GM12892 (cell line): ENCODE data around the gene TMEM259.

Source experiments
- DNase-seq: peaks from one replicate; pipeline ENCODE4 v3.0.0; 2011; ENCODE audit not compliant: insufficient read length
- FAIRE-seq: peaks from 2 replicates; lab custom pipeline; 2011; peaks lifted over from hg19 to GRCh38; lab: Jason Lieb, UNC
- POLR2A ChIP-seq: IDR thresholded peaks from 2 replicates; pipeline ENCODE4 v1.6.1; 2011; ENCODE audit warnings: low read depth, low read length, control low read depth
- POLR2AphosphoS5 ChIP-seq: IDR thresholded peaks from 2 replicates; pipeline ENCODE4 v1.6.1; 2011; ENCODE audit warnings: low read depth, low read length, control low read depth
- TAF1 ChIP-seq: IDR thresholded peaks from 2 replicates; pipeline ENCODE4 v1.6.1; 2011; ENCODE audit warnings: low read depth, mild to moderate bottlenecking, control low read depth, low read length, borderline replicate concordance

Gene TMEM259

GRCh38 chr19:1042689-1043511 lies 22.0 kb upstream of the TMEM259 start:
- TF ChIP-seq TAF1 (no peak), POLR2AphosphoS5 (no peak), POLR2A (no peak)
- FAIRE-seq = no peak
- no peak for DNase-seq

GRCh38 chr19:1041835-1042685 lies 21.1 kb upstream of the TMEM259 start:
- FAIRE-seq (no peak), DNase-seq (no peak)
- TF ChIP-seq TAF1 = no peak

GRCh38 chr19:1041272-1041834 lies 20.4 kb upstream of the TMEM259 start:
- FAIRE-seq (no peak), DNase-seq (no peak)
- TF ChIP-seq TAF1 (no peak), POLR2A (no peak), POLR2AphosphoS5 (no peak)

- DNase-seq = peak; percentile 100
- peak; percentile 97 for FAIRE-seq
- no peak for TF ChIP-seq POLR2A
- no peak for TF ChIP-seq POLR2AphosphoS5
- no peak for TF ChIP-seq TAF1
Observed at GRCh38 chr19:1040476-1041271, 19.8 kb upstream of the TMEM259 start.

GRCh38 chr19:1039646-1040475 lies 18.9 kb upstream of the TMEM259 start, which contains the start of gene ABCA7:
Gene ABCA7 (plus strand): TSS chr19:1040107. CDS start chr19:1041362, 1,255 bp downstream.
- FAIRE-seq = peak; percentile 99

GRCh38 chr19:1038978-1039645 lies 18.2 kb upstream of the TMEM259 start:
- FAIRE-seq = peak; percentile 51
- DNase-seq = no peak
- TF ChIP-seq POLR2AphosphoS5 = peak; percentile 39; the same call in 1 of the 2 replicates
- TF ChIP-seq TAF1 = no peak

More at GRCh38 chr19:1039646-1040475, 18.9 kb upstream of the TMEM259 start, which contains the start of gene ABCA7:
- TF ChIP-seq TAF1 (no peak), POLR2A (peak; percentile 80; the same call in 1 of the 2 replicates)
- peak; percentile 91 for DNase-seq

- TF ChIP-seq POLR2A (no peak), TAF1 (no peak), POLR2AphosphoS5 (no peak)
- peak; percentile 46 for FAIRE-seq
- DNase-seq = no peak
Observed at GRCh38 chr19:1037621-1038064, 16.7 kb upstream of the TMEM259 start.

- no peak for TF ChIP-seq TAF1
- peak; percentile 82 for TF ChIP-seq POLR2AphosphoS5
- peak; percentile 61; the same call in 1 of the 2 replicates for TF ChIP-seq POLR2A
- FAIRE-seq = no peak
- no peak for DNase-seq
Observed at GRCh38 chr19:1035998-1036621, 15.2 kb upstream of the TMEM259 start.

- TF ChIP-seq POLR2AphosphoS5 (no peak), TAF1 (no peak), POLR2A (no peak)
- DNase-seq (no peak), FAIRE-seq (no peak)
Observed at GRCh38 chr19:1032264-1032867, 11.4 kb upstream of the TMEM259 start.
